ENCODE data around the gene METTL23.
A peak's percentile ranks its signal among the peaks of the same experiment; 100 is the strongest.

Gene METTL23, protein sequence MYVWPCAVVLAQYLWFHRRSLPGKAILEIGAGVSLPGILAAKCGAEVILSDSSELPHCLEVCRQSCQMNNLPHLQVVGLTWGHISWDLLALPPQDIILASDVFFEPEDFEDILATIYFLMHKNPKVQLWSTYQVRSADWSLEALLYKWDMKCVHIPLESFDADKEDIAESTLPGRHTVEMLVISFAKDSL

DNA sequence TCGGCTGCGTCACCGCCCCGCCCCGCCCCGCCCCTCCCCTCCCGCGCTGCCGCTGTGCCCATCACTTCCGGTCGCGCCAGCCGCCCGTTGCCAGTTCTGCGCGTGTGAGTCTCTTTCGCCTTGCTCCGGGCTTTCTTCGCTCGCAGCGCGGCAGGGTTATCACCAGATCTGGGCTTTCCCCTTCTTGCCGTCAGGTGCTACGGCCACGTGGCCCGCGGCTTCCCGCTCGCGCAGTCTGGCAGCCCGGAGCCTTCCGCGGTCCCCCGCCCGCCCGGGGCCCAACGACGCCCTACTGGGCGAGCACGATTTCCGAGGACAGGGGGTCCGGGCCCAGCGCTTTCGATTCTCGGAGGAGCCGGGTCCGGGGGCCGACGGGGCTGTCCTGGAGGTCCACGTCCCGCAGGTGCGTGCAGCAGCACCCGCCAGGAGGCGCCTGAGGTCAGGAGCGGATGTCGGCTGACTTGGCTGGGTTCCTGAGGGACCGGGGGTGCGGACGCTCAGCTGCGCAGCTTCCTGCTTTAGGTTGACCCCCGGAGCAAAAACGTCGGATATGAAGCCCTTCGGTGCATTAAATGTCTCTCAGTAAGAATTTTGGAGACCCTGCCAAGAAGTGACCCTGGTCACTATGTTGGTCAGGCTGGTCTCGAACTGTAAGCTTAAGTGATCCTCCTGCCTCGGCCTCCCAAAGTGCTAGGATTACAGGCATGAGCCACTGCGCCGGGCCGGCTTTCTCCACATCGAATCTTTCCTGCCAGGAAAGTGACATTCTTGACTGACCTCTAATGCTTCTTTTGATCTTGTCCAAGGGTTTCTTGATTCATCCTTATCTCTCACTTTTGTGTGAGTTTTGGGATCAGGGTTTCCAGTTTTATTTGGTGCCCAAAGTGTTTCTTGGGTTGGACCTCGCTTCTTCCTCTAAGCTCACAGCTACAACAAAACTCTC, at the start of gene METTL23:
Gene METTL23 (plus strand): TSS at position 64 of the 943 bp plus-strand sequence. CDS start 2,872 bp downstream, outside the sequence.
- DNase-seq (ENCODE audit: low spot score) = peak; percentile 60

DNA sequence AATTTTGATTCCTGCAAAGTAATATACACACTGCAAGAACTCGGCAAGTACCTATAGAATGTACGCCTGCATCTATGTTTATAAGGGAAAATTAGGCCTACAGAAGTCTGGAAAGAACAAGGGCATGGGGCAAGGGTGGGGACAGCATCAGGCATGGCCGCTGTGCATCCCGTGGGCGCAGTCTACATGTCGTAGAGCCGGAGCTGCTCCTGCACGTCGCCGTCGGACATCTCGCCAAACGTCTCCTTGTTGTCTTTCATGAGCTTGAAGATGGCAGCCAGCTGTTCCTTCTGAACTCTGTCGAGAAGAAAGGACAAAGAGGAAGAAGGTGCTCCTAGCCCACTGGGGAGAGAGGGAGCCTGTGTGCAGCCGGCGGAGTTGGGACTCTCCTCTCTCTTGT, 49.2 kb upstream of the METTL23 start:
- DNase-seq (ENCODE audit: low spot score) = no peak

DNA sequence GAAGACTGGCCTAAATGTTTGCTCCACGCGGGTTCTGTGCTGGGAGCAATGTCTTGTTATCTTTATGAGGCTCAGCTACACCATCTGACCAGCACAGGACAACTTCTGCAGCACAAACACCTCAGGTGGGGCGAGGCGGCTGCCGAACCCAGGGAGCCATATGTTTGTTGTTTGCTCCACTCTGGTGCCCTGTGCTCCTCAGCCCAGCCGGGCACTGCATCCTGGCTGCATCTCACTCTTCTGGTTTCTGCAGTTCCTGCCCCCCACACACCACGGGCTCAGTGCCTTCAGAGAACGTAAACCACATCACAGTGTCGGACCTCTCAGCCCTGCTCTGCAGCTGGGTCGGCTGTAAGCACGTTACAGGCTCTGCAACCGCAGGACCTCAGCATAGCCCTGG, 48.3 kb upstream of the METTL23 start:
- no peak for DNase-seq (ENCODE audit: low spot score)

DNA sequence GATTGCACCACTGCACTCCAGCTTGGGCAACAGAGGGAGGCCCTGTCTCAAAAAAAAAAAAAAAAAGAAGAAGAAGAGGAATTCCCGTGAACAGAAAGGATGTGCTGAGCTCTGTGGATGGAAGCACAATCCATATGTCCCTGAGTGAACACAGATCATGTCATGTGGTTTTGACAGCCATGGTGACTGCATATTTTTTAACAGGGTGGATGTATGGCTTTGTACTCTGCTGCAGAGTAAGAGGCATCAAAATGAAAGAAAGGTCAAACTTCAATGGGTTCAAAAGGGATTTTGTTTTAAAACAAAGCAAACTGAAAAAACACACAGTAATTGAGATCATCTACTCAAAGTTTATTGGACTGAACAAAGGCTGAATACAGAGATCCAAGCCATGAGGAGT, 47.4 kb upstream of the METTL23 start:
- no peak for DNase-seq (ENCODE audit: low spot score)

DNA sequence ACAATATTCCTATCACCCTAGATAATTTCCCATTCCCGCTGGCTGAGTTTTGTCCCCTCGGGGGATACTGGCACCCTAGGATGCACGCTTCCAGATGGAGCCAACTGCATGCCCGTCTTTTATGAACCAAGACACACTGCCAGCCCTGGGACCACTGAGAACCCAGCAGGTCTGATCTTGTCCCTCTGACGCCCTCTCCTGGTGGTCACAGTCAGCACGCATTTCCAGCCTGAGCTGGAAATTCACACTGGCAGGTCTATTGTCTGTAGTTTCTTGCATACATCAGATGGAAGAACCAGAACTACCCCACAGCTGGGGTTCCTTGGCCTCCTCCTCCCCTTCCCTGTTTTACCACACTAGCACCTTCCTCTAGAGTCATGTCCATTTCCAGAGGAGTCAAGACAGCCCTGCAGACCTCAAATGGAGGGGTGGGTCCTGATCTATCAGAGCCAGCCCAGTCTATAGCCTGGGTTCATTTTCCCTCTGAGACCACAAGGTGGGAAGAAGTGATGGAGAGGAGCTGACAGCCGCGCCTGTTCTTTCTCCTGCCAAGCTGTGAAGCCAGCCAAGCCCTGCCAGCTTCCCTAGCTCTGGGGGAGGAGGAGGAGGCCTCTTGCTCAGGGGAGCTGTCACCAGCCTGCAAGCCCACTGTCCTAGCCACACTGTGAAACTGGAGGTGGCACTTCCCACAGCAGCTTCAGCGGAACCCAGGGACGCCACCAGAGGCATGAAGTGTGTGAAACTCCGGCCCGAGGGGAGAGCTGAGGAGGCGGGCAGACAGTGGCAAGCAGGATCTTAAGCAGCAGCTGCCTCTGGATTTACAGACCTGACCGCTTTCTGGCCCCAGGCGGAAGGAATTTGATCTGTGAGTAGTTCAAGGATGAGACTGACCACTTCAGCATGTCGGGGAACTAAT, 45.2 kb upstream of the METTL23 start:
- DNase-seq (ENCODE audit: low spot score) = peak; percentile 81

DNA sequence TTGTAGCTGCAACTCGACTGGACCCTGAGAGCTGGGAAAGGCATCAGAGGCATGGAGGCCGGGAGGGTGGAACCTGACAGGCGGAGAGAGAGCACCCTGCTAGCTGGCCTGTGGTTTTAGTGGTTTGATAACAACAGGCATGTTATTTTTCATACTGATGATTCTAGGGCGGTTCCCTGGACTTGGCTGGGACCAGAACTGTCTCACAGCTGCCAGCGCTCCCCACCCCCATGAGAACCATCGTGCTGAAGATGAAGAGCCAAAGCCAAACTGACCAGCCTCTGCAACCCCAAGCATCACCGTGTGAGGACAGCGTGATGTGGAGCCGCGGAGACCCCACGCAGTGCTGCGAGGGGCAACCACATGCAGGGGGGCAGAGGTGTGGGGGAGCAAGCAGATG, 44.3 kb upstream of the METTL23 start:
- DNase-seq (ENCODE audit: low spot score) = no peak

DNA sequence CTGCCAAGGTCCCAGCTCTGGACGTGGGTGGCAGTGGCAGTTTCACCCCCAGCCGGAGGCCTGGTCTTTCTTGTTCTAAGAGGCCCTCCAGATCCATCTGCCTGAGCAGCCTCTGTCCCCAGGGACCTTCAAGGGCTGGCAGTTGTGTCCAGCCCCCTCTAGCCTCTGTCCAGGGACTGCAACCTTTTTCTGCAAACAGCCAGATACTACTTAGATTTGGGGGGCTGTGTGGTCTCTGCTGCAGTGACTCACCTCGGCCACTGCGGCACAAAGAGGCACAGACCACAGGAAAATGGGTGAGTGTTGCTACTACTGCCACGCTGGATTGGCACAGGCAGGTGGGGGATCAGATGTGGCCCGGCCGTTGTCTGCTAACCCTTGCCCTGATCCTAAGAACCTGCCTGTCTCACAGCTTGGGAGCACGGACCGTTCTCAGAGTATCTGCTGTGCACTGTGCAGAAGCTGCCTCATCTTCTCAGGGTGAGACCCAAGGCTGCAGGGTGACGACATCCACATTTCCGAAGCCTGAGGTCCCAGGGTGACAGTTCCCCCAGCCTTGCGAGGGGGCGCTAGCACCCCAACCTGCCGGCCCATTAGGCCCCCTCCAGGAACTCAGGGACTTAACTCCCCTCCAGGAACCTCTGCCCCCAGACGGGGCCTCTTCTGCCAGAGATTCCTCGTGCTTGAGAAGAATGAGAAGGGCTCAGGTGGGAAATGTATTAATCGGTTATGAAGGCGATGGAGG, 43.5 kb upstream of the METTL23 start:
- DNase-seq (ENCODE audit: low spot score) = no peak

DNA sequence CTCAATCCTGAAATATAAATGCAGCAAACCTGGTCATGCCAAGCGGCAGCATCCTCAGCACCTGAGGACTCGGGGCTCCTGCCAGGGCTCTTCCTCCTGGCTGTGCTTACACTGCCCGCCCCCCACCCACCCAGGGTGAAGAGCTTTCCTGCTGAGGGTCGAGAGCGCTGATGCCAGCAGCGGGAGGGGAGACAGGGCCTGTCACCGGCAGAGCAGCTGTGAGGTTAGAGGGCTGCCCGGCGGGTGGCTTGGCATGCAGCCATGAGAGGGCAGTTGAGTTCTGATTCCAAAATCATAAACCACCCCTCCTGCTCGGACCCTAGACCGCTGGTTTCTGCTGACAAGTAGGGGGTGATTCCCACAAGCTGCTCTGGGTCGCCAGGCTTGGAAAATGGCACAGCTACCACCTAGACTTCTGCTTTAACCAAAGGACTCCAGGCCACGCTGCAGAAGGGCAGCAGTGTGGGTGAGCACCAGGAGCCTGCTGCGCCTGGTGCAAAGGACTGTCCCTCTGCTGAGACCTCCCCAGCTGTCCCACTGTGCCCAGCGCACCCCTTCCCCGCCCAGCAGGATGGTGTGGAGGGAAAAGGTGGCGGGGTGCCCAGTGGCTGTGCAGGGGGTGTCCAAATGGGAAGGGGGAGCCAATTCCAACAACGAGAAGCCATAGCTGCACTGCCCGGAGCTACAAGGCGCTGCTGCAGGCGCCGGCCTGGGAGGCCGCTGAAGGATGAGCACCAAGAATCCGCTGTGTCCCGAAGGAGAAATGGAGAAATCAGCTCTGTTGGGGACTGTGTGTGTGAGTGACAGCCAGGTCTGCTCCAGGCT, 42.5 kb upstream of the METTL23 start:
- no peak for DNase-seq (ENCODE audit: low spot score)

DNA sequence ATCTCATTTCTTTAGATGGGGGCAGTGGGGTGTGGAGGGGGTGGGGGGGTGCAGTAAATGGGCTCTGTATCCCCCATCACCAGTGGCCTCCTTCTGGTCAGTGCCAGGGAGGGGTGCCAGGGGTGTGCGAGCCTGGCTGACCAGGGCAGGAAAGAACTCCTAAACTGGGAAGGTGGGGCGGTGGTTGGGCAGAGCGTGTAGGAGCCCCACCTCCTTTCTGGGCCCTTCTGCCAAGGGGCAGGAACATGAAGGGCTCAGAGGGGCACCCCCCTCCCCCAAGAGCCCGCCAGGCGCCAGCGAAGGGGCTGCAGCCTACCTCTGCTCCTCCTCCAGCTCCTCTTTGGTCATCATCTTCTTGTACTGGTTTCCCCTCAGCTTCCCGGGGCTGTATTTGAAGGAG, 41.9 kb upstream of the METTL23 start:
- no peak for DNase-seq (ENCODE audit: low spot score)

DNA sequence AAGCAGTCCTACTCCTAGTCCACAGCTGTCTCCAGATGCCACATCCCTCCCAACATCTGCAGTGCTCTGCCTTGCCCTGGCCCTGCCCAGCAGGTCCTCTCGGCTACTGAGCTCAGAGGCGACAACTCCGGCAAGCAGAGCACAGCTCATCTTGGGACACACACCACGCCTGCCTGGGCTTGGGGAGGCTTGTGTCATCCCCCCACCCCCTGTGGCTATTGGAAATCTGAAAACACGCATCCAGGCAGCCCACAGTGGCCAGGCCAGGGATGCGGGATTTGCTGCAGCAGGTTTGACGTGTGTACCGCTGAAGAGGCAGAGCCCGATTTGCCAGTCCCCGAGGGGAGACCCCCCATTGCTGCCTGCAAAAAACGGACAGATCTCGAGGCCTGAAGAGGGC, 41.3 kb upstream of the METTL23 start:
- DNase-seq (ENCODE audit: low spot score) = no peak

DNA sequence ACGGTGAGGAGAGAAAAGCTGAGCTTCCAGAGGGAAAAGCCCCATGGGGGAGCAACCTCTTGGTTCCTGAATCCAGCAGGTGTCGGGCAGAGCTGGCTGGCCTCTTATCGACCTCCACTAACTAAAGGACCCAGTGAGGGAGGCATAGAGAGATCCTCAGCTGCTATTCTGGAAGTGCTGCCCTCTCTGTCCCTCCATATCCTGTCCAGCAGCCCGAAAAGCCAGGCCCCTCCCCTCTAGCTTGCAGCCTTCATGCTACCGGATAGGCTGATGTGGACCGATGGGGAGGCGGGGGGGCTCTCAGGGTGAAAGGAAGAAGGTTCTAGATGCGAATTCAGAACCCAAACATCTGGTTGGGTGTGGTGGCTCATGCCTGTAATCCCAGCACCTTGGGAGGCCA, 40.8 kb upstream of the METTL23 start:
- DNase-seq (ENCODE audit: low spot score) = no peak

DNA sequence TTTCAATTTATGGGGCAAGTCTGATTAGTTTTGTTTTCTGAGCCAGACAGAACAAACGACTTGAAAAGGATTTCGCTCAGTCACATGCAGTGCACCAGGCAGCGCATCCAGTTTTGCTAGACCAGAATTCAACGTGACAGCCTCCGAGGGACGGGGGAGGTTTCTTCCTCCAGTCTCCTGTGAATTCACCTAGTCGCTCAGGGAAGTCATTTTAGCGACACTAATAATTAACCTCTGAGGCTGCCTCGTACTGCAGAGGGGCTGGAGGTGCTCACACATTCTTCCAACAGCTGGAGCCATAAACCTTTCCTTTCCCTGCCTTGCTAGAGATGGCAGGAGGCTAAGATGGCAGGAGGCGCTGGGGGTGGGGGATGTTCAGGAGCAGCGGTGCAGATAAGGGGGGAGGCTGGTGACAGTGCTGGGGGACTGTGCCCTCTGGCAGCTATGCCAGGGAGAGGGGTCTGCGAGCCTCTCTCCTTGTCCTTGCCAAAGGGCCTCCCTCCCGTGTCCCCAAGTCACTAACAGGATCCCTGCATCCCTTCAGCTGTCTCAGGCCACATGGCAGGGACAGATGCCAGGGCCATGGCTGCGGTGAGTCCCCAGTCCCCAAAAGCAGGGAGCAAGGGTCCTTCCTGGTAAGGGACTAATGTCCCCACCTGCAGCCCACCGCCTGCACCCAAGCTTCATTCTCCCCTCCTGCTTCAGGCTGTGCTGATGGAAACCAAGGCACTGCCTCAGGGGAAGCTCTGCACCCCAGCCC, 39.9 kb upstream of the METTL23 start:
- no peak for DNase-seq (ENCODE audit: low spot score)

DNA sequence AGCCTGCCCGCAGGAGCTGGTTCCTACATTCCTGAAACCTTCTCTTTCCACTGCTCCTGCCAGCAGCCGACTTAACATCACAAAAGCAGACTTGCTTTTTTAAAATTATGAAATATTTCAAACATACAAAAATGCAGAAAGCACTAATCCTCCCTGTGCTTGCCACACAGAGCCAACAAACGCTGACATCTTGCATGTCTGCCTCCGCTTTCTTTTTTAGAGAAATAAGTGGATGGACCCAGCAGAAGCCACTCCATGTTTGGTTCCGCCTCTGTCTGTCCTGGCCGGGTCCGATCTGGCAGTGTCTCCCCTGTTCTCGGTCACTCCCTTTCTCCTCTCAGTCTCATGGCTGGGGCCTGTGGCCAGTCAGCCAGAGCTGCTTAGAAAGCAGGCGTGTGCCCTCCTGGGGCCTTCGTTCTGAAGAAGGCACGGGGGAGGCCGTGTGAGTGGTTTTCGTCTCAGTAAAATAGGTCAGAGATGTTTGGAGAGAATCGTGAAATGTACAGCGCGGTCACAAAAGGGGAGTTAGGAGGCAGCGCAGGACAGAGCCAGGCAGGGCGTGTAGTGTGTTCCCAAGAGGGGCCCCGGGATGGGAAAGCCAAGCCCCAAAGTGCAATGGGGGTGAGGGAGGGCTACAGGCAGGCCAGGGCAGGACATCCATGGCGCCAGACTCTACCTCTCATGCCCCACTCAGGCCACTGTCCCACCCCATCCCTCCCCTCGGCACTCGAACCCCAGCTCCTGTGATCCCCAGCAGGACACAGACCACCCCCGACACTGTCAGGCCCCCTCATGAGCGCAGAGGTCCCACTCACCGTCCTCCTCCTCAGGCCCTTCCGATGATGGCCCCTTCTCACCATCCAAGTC, 39.1 kb upstream of the METTL23 start:
- DNase-seq (ENCODE audit: low spot score) = no peak

DNA sequence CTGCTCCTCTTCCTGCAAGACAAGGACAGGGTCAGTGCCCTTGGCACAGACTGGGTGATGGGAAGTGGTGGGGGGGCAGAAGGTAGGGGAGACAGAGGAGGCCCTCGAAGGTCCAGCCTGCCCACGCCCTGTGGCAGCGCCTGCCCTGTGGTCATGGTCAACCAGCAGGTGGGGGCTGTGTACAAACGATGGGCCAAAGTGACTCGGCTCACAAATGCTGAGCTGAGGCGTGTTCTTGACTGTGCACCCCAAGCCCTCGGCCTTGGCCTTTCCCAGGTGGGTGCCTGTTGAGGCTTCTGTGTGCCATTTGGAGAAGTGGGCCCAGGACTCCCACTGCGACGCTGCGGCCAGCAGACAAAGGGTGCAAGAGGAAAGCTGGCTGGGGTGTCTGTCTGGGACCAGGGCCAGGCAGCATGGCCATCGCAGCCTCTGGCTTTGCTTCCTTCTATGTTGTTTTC, 38.4 kb upstream of the METTL23 start:
- DNase-seq (ENCODE audit: low spot score) = no peak

DNA sequence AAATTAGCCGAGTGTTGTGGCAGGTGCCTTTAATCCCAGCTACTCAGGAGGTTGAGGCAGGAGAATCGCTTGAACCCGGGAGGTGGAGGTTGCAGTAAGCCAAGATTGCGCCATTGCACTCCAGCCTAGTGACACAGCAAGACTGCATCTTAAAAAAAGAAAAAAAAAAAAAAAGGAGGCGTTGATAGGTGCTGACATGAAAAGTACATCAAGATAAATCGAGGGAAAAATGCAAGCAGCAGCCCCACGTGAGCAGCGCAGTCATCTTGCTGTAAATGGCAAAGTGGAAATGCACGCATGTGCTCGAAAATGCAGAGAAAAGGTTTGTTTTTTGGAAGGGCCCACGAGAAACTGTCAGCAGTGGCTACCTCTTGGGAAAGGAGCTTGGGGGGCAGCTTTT, 36.8 kb upstream of the METTL23 start:
- DNase-seq (ENCODE audit: low spot score) = no peak

DNA sequence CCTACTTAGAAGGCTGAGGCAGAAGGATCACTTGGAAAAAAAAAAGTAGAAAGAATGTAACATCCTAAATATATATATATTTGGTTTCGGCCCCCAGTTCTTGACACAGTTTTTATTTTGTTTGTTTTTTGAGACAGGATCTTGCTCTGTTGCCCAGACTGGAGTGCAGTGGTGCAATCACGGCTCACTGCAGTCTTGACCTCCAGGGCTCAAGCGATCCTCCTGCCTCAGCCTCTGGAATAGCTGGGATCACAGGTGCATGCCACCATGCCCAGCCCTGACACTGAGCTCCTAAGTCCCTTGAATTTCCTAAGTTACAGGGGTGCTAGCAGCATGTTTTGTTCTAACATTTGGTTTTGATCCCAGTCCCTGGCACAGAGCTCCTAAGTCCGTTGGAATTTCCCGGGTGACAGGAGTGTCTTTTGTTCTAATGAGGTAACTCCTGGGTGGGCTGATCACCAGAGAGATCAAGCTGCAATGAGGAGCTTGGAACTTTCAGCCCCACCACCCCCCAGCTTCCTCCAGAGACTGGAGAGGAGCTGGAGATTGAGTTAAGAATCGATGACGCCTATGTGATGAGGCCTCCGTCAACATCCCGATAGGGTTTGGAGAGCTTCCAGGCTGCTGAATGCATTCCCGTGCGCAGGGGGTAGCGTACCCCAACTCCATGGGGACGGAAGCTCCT, 35.9 kb upstream of the METTL23 start:
- no peak for DNase-seq (ENCODE audit: low spot score)

DNA sequence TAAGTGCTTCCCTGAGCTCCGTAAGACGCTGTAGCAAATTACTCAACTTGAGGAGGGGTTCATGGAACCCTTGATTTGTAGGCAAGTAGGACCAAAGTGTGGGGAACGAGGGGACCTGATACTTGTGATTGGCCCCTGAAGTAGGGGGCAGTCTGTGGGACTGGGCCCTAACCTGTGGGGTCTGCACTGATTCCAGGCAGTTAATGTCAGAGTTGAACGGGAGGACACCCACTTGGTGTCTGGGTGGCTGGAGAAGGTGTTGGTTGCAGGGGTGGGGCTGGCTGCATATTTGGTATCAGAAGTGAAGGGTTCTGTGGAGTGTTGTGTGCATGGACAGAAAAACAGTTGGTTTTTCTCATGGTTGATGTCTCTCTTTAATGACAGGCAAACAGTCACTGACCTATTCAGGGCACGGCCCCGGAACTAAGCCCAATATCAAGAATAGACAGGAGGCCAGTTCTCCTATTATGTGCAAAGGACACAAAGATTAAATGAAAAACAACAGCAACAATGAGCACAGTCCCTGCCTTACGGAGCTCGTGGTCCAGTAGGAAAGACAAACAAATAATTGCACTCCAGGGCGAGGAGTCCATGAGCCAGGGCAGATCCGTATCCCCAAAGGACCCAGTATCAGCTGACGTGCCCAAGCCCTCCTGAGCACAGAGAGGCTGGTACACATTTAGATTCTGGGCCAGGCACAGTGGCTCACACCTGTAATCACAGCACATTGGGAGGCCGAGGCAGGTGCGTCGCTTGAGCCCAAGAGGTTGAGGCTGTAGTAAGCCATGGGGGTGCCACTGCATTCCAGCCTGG, 35.1 kb upstream of the METTL23 start:
- DNase-seq (ENCODE audit: low spot score) = no peak

Measured in HuH-7.5 (cell line).